Tibial nerve (tissue), 4 donors: Measurements from ENCODE around the gene ERC2.

Experiments
- EP300 ChIP-seq, 2 donors: sonication (generic); formaldehyde crosslinking; IDR thresholded peaks; one replicate each; pipeline ENCODE4 v1.6.1; 2017; ENCODE audit warnings: antibody characterized with exemption in 2 of 2, mild to moderate bottlenecking in 1 of 2
- POLR2A ChIP-seq, 2 donors: fragments of 450-650 bp; IDR thresholded peaks; one replicate each; pipeline ENCODE4 v1.6.1; 2017; ENCODE audit warnings: antibody characterized with exemption in 2 of 2, mild to moderate bottlenecking in 2 of 2, moderate library complexity in 2 of 2
- TF ChIP-seq, protein P1 (sequence below), 5 experiments: fragments of 200-600 bp in 3 of 5; fragments of 450-650 bp in 2 of 5; sonication (generic) in 3 of 5; IDR thresholded peaks; one replicate each; pipeline ENCODE4 v1.5.1; 2016 to 2019; ENCODE audit warnings: antibody characterized with exemption in 5 of 5, mild to moderate bottlenecking in 3 of 5, moderate library complexity in 2 of 5

DNA sequence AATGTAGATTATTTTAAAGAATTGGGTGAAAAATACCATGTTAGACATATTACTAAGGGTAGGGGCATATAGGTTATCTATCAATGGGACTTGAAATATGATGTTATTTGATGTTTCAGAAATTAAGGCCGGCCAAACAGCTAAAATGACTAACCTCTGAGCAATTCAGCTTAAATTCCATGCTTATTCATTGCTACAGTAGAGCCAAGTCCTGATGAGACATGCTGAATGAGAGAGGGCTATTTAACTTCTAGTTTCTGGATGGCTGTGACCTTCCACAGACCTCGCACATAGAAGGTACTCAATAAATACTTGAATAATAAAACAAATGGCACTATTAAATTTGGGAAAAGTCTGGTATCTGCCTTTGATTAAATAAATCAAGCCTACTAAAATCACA, 805.6 kb downstream of the ERC2 start:
- no peak for TF ChIP-seq POLR2A (IDR thresholded peaks at IDR 0.05)
- TF ChIP-seq, protein P1, sequence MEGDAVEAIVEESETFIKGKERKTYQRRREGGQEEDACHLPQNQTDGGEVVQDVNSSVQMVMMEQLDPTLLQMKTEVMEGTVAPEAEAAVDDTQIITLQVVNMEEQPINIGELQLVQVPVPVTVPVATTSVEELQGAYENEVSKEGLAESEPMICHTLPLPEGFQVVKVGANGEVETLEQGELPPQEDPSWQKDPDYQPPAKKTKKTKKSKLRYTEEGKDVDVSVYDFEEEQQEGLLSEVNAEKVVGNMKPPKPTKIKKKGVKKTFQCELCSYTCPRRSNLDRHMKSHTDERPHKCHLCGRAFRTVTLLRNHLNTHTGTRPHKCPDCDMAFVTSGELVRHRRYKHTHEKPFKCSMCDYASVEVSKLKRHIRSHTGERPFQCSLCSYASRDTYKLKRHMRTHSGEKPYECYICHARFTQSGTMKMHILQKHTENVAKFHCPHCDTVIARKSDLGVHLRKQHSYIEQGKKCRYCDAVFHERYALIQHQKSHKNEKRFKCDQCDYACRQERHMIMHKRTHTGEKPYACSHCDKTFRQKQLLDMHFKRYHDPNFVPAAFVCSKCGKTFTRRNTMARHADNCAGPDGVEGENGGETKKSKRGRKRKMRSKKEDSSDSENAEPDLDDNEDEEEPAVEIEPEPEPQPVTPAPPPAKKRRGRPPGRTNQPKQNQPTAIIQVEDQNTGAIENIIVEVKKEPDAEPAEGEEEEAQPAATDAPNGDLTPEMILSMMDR (IDR thresholded peaks at IDR 0.05), result no peak
- TF ChIP-seq EP300 (IDR thresholded peaks at IDR 0.05), result no peak
